Type B pancreatic cell (in vitro differentiated cells): Measurements from ENCODE around the gene HEATR1. TPM values are rescaled to one million over a fixed set of nuclear protein-coding genes. Genes with fewer than 3 reads are reported as not detected.

Experiments used
- DNase-seq: peaks from one replicate; pipeline ENCODE4 v3.0.0; 2021; ENCODE audit warnings: mixed read lengths; ENCODE audit not compliant: unreplicated experiment; ENCODE audit errors: extremely low spot score
- H3K27ac Mint-ChIP-seq: 2 replicates; pipeline ENCODE4 v1.8.0; 2021; ENCODE audit warnings: mild to moderate bottlenecking, mixed read lengths
- H3K27me3 Mint-ChIP-seq: 2 replicates; pipeline ENCODE4 v1.8.0; 2021; ENCODE audit warnings: mixed read lengths
- H3K36me3 Mint-ChIP-seq: 2 replicates; pipeline ENCODE4 v1.8.0; 2021; ENCODE audit warnings: mixed read lengths
- H3K4me1 Mint-ChIP-seq: one replicate; pipeline ENCODE4 v1.8.0; 2021; ENCODE audit warnings: mixed read lengths; ENCODE audit not compliant: unreplicated experiment
- H3K4me3 Mint-ChIP-seq: 2 replicates; pipeline ENCODE4 v1.8.0; 2021; ENCODE audit warnings: mild to moderate bottlenecking, mixed read lengths
- H3K9me3 Mint-ChIP-seq: 2 replicates; pipeline ENCODE4 v1.8.0; 2021; ENCODE audit warnings: mixed read lengths
- total RNA-seq: library from RNA; stranded (reverse); gene quantifications from 2 replicates; pipeline ENCODE4 v1.2.1, GENCODE V29; 2021; ENCODE audit warnings: low replicate concordance
- TF ChIP-seq, protein P1 (sequence below): fragments of 200-600 bp; sonication (generic); conservative IDR thresholded peaks from 2 replicates; pipeline ENCODE4 v1.5.0; 2021; ENCODE audit warnings: antibody characterized with exemption, mild to moderate bottlenecking

Gene HEATR1
- total RNA-seq, 1 donor from 2014 or later: 51.5 TPM

DNA sequence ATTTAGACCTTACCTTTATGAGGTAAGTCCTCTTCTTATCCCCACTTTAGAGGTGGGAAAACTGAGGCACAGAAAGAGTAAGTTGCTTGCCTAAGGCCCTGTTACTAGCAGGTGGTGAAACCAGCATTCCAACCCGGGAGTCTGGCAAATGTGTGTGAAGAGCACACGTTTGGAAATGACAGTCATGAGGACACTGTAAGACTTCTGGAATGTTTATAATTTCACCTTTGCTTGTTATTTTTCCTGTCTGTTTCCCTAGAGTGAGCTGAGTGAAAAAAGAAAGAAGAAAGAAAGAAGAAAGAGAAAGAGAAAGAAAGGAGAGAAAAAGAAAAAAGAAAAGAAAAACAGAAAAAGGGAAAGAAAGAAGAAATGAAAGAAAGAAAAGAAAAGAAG, 101.7 kb downstream of the HEATR1 start:
- Mint-ChIP-seq H3K36me3 (no peaks in the 10 kb centered on the region), H3K4me1 (peaks cover 17% of the 10 kb centered on the region), H3K27me3 (no peaks in the 10 kb centered on the region), H3K9me3 (no peaks in the 10 kb centered on the region), H3K27ac (peak overlapping the region; percentile 99), H3K4me3 (peak overlapping the region; percentile 84)
- TF ChIP-seq, protein P1, sequence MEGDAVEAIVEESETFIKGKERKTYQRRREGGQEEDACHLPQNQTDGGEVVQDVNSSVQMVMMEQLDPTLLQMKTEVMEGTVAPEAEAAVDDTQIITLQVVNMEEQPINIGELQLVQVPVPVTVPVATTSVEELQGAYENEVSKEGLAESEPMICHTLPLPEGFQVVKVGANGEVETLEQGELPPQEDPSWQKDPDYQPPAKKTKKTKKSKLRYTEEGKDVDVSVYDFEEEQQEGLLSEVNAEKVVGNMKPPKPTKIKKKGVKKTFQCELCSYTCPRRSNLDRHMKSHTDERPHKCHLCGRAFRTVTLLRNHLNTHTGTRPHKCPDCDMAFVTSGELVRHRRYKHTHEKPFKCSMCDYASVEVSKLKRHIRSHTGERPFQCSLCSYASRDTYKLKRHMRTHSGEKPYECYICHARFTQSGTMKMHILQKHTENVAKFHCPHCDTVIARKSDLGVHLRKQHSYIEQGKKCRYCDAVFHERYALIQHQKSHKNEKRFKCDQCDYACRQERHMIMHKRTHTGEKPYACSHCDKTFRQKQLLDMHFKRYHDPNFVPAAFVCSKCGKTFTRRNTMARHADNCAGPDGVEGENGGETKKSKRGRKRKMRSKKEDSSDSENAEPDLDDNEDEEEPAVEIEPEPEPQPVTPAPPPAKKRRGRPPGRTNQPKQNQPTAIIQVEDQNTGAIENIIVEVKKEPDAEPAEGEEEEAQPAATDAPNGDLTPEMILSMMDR: no peak
- no peak for DNase-seq

DNA sequence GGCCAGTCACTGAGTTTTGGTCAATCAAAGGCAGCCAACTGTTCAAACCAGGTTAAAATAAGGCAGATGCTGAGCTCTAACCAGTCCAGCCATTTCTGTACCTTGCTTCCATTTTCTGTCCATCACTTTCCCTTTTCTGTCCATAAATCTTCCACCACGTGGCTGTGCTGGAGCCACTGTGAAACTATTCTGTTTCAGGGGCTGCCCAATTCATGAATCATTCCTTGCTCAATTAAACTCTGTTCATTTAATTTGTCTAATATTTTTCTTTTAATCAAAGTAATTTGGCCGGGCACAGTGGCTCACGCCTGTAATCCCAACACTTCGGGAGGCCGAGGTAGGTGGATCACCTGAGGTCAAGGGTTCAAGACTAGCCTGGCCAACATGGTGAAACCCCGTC, 103.2 kb downstream of the HEATR1 start:
- no peak overlapping the region for H3K27ac Mint-ChIP-seq
- no peak for DNase-seq
- H3K36me3 Mint-ChIP-seq: no peaks in the 10 kb centered on the region
- no peaks in the 10 kb centered on the region for H3K9me3 Mint-ChIP-seq
- peaks cover 13% of the 10 kb centered on the region for H3K4me1 Mint-ChIP-seq
- no peaks in the 10 kb centered on the region for H3K27me3 Mint-ChIP-seq
- H3K4me3 Mint-ChIP-seq: no peak overlapping the region
- TF ChIP-seq, protein P1: no peak

Other genes starting within 250 kb of the HEATR1 start
- 14.8 and 39.9 TPM in 2 replicates for gene EDARADD, start 210.2 kb downstream of the HEATR1 start, total RNA-seq
- gene LGALS8, start 80.5 kb downstream of the HEATR1 start, total RNA-seq: 42.4 and 87.4 TPM in 2 replicates
- gene ACTN2, start 82.0 kb upstream of the HEATR1 start, total RNA-seq: 0.21 and 2.4 TPM in 2 replicates
- 26.9 and 44.1 TPM in 2 replicates for gene MTR, start 190.8 kb upstream of the HEATR1 start, total RNA-seq